NOMO-1 treated with dmso at 0.1 percent for 144 hours (cell line): ENCODE results near the gene BCL2L14.

Source experiments
- DNase-seq: peaks from one replicate; lab custom pipeline; 2025; ENCODE audit not compliant: unreplicated experiment; lab: John Stamatoyannopoulos, UW

The BCL2L14 gene

DNA sequence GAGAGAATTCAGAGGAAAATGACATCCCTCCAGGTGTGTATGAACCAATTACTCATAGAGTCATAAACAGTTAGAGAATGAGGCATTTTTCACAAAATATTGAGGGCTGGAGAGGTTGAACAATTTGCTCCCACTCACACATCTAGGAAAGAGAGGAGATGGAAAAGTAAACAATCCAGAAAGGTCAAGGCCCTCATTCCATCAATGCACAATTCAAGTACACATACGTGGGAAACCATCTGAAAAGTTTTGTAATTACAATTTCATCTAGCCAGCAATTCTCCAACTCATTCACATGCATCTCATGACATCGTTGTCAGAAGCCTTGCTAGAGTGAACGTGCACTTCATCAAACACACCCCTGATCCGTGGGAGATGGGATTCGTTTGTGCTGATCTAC lies 15.7 kb upstream of the BCL2L14 start:
- DNase-seq, result no peak

- no peak for DNase-seq
Measured at GRCh38 chr12:12056951-12057350, 13.8 kb upstream of the BCL2L14 start.

DNA sequence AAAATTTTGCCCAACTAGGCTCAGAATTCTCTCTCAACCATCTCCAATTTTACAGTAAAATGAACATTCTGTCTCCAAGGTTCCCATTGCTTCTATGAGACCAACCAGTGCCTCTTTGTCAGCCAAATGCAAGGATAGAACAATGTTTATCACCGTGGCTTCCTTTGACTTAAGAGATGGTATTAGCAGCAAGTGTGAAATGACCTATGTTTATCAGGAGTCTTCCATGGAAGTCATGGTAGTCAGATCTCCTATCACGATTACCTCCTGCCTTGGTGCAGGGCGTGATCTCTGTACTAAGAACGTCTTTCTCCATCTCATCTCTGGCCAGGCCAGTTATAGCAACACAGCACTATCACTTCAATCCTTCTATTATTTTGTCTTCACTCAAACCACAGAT lies 6.1 kb upstream of the BCL2L14 start:
- no peak for DNase-seq

- DNase-seq, result no peak
Measured at GRCh38 chr12:12068751-12069150, 2.0 kb upstream of the BCL2L14 start.

GRCh38 chr12:12069821-12070548 lies 754 bp upstream of the BCL2L14 start:
- no peak for DNase-seq

- DNase-seq, result no peak
Measured at GRCh38 chr12:12072064-12072760, 1.5 kb downstream of the BCL2L14 start.

GRCh38 chr12:12079291-12079690 lies 8.6 kb downstream of the BCL2L14 start:
- DNase-seq, result no peak

DNA sequence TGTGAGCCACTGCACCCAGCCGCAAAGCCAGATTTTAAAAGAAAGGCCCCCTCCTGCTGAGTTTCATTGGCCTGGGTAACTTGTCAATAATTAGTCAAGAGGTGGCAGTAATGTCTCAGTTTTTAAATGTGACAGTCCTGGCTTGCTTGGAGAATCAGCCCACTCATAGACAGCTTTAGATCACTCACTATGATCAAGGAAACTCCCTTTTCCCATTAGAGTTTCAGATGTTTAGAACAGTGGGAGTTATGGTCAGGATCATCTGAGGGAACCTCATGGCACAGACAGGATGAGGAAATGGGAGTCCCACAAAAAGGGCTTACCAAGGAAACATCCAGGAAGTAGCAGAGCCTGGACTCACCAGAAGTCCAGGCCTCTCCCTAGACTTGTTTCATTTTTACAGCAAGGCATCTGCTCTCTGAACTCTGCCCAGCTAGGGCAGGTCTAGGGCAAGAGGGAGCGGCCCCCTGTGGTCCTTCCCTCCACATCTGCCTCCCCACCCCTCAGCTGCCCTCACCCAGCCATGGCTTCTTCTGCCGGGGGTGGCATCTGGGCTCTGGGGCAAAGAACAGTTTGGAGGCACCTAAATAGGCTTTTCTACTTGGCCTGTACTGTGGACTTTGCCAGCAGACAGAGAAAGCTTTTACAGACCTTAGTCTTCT lies 11.2 kb downstream of the BCL2L14 start:
- no peak for DNase-seq

DNA sequence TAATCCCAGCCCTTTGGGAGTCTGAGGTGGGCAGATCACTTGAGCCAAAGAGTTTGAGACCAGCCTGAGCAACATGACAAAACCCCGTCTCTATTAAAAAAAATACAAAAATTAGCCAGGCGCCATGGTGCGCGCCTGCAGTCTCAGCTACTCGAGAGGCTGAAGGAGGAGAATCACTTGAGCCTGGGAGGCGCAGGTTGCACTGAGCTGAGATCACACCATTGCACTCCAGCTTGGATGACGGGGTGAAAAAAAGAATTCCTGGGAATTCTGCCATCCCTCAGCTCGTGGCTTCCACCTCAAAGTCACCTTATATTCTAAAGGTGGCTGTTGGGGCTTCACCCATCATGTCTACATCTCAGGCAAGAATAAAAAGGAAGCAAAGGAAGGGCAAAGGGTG lies 12.9 kb downstream of the BCL2L14 start:
- no peak for DNase-seq

GRCh38 chr12:12086362-12086761 lies 15.6 kb downstream of the BCL2L14 start:
- DNase-seq, result no peak

- no peak for DNase-seq
Measured at GRCh38 chr12:12086973-12087692, 16.4 kb downstream of the BCL2L14 start.

GRCh38 chr12:12087693-12088034 lies 16.9 kb downstream of the BCL2L14 start:
- DNase-seq, result no peak

DNA sequence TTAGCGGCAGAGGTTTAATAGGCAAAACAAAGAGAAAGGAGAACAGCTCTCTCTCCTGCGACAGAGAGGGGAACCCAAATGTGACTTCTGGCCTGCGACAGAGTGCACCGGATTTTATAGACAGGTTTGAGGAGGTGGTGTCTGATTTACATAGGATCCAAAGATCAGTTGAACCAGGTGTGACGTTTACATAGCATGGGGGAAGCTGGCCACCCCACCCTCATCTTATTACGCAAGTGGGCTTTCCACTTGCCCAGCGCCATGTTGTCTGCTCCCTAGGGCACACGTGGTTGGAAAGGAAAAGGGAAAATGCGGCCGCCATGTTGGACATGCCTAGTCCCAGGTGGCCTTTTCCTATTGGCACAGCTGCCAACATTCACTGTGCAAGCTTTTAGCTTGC lies 17.4 kb downstream of the BCL2L14 start:
- DNase-seq, result no peak

- no peak for DNase-seq
Measured at GRCh38 chr12:12088761-12089160, 18.0 kb downstream of the BCL2L14 start.

GRCh38 chr12:12091071-12091470 lies 20.3 kb downstream of the BCL2L14 start:
- DNase-seq, result no peak

DNA sequence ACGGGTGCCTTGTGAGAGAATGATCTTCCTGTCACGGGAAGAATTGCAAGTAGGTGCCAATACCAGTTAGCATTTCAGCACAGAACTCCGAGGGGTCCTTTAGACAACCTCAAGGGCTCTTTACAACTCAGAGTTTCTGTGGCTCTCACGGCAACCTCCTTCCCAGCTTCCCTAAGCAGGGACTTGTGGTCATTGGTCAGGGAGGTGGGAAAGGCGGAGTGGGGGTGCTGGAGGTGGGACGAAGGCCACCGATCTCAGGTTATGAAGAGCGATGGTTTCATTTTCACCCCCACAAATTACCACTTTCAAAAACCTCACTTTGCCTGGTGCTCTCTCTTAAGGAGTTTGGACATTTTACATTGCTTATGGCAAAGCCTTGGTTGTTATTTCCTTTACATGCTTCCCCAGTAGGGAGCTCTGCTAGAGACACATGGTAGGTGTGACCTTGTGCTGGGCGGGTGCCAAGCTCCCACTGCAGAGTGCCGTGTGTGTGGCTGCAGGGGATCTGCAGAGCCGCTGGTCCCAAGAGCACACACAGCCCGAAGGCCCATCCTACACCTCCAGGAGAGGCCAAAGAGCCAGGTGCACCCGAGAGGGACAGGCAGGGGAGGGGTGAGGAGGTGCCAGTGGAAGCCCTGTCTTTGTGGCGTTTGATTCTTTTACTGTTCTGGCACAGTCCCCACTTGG lies 21.4 kb downstream of the BCL2L14 start:
- DNase-seq, result no peak

GRCh38 chr12:12094481-12094880 lies 23.7 kb downstream of the BCL2L14 start:
- DNase-seq, result no peak

DNA sequence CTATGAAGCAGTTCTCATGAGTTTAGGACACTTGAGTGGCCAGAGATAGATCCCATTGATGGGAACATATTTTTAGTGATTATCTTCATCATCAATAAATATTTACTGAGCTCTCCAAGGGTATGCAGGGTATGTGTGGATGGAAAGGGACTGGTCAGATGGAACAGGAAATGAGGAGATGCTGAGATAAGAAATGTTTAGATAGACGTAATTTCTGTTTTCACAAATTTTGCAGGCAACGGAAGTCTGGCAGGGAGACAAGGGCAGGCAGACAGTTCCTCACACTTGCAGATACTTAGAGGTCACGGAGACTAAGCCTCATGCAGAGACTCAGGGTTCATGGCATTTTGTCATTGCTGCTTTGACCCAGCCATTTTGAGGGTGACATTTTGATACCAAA lies 24.3 kb downstream of the BCL2L14 start:
- no peak for DNase-seq

DNA sequence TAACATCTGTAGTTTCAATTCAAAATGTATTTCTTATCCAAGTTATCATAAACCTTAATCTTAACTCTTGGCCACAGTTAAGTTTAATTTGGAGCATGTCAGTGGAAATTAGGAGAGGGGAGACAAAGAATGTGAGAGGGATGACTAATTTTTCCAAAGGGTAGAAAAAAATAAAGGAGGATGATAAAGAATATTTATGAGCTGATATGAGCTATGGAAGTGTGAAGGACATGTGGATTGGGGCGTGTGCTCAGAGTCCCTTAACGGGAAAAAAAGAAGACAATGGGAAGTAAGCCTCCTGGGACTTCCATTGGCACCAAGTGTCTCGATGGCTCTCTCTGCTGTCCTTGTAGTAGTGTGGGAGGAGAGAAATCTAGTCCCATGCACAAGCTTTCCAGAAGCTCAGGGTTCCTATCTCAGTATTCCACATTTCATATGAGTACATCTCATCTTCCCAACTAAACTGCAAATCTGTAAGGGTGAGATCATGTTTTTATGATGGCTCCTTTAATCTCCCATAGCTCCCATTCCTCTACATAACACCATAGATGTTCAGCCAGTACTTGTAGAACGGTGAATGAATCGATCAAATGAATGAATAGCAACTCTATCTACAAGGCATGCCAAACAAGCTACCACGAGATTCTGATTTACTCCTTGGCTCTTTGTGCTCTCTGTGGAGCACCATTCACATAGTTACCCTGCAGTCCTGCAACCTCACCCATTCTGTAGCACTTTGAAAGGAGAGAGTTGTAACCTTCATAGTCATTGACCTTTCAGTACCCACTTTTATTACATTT lies 27.4 kb downstream of the BCL2L14 start:
- DNase-seq, result no peak

- DNase-seq, result no peak
Measured at GRCh38 chr12:12098691-12099015, 27.9 kb downstream of the BCL2L14 start.
